Measurements from ENCODE around the gene LRRN2.
"Not testable (repeated sequence)": the region's sequence is repeated elsewhere in the genome, so short reads cannot be mapped to it uniquely, and the experiment has no call there.

LRRN2 gene

DNA sequence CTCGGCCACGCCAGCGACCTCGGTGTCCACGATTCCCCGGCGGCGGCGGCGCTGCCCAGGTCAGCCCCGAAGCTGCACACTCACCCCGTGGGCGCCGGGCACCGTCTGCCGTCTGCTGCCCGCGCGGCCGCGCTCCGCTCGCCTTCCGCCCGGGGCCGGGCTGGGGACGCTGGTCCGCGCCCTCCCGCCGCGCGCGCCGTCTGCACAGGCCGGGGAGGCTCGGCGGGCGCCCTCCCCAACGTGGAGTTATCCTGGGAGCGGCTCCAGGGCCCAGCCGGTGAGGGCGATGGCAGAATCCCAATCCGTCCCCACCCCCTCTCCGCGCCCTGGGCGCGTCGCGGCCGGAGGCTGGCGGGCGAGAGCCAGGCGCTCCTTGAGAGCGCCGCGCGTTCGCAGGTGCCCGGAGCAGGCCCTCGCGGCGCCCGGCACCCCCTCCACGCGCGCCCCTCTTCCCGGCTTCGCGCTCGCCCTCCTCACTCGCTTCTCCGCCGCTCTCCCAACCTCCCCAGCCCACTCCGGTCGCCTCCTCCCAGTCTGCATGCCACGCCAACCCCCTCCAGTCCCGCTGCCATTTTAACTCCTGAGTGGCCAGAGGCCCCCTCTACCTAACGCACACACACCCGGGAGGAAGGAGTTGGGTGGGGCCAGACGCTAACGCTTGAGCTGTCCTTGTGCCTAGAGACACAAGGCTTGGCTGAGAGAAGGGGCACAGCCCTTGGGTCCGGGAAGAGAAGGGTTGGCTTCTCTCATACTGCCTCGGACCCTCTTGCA lies at the start of gene LRRN2:
Gene LRRN2, minus strand, starts transcription at position 503 of the 771 bp plus-strand sequence. CDS start 65,746 bp downstream, outside the sequence.
- no peak for DNase-seq (ENCODE audit: low spot score in 2 of 2)
- H3K4me3 Mint-ChIP-seq = peak within 1 kb of the TSS; percentile 9
- H3K4me1 Mint-ChIP-seq = peaks cover 12% of the 10 kb centered on the region
- no peak for ATAC-seq
- no peaks in the 10 kb centered on the region for H3K36me3 Mint-ChIP-seq
- H3K27ac Mint-ChIP-seq = no peak within 1 kb of the TSS
- no peaks in the 10 kb centered on the region for H3K9me3 Mint-ChIP-seq

DNA sequence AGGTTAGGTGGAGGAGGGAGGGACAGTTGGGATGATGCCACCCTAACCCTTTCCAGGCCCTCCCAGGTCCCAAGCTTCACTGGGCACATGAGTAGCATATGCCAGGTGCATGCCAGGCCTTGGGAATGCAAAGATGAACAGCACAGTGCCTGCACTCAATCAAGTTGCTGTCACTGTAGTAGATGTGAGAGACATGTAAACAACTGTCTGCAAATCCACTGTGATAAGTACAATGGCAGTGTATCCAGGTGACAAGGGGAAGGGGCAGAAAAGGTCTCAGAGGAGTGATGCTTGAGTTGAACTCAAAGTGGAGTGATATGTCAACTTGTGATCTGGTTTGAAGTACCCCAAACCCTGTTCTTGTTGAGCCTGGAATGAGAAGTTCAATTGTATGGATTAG lies 49.5 kb upstream of the LRRN2 start:
- no peak overlapping the region for H3K27ac Mint-ChIP-seq

DNA sequence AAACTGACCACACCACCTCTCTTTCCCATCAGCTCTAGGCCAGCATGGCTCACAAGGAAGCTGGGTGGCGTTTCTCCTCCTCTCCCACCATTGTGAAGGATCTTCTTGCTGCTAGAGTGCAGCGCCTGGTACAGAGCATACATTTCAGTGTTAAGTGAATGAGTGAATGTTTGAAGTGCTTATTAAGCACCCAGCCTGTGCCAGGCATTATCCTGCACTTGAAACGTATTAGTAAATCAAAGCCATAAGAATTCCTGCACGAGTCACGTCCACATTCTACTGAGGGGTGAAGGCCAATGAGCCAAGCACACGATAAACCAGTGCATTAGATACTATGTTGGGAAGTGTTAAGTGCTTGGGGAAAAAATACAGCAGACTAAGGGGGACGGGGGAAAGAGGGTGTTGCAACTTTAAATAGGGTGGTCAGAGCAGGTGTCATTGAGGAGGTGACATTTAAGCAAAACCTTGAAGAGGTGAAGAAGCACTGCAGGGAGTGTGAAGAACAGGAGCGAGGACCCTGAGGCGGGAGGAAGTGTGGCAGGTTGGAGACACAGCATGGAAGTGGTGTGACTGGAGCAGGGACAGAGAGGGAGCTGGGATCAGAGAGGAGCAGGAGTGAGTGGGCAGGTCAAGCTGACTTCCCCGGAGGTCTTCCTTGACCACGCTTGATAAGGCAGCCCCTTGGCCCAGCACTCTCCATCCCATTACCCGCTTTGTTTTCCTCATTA lies 48.5 kb upstream of the LRRN2 start:
- no peak overlapping the region for H3K4me3 Mint-ChIP-seq
- DNase-seq (ENCODE audit: low spot score in 2 of 2) = no peak
- peaks cover 3% of the 10 kb centered on the region for H3K9me3 Mint-ChIP-seq
- no peaks in the 10 kb centered on the region for H3K4me1 Mint-ChIP-seq
- no peak overlapping the region for H3K27ac Mint-ChIP-seq
- peak; percentile 13 for ATAC-seq
- H3K36me3 Mint-ChIP-seq = no peaks in the 10 kb centered on the region

More for the DNA sequence above, 49.5 kb upstream of the LRRN2 start:
- Mint-ChIP-seq H3K4me1 (no peaks in the 10 kb centered on the region), H3K36me3 (no peaks in the 10 kb centered on the region), H3K4me3 (no peak overlapping the region), H3K9me3 (peaks cover 3% of the 10 kb centered on the region)
- no peak for DNase-seq (ENCODE audit: low spot score in 2 of 2)
- no peak for ATAC-seq

DNA sequence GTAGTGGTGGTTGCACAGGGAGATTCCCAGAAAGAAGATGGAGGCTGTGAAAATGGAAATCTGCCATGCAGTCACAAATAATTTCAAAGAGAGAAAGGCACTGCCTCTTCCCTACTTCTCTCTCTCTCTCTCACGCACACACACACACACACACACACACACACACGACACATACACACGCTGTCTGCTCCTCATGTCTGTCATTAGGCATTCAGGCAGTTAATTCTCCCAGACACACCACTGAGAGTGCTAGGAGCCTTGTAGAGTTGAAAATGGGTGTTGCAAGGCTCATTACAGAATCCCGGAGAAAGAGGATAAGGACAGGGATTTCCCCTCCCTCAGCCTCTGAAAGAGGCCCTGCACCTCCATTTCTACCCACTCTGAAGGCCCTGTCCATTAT lies 47.8 kb upstream of the LRRN2 start:
- Mint-ChIP-seq H3K4me3 (no peak overlapping the region), H3K9me3 (peaks cover 3% of the 10 kb centered on the region), H3K36me3 (no peaks in the 10 kb centered on the region), H3K27ac (no peak overlapping the region), H3K4me1 (no peaks in the 10 kb centered on the region)
- DNase-seq (ENCODE audit: low spot score in 2 of 2) = no peak
- no peak for ATAC-seq

DNA sequence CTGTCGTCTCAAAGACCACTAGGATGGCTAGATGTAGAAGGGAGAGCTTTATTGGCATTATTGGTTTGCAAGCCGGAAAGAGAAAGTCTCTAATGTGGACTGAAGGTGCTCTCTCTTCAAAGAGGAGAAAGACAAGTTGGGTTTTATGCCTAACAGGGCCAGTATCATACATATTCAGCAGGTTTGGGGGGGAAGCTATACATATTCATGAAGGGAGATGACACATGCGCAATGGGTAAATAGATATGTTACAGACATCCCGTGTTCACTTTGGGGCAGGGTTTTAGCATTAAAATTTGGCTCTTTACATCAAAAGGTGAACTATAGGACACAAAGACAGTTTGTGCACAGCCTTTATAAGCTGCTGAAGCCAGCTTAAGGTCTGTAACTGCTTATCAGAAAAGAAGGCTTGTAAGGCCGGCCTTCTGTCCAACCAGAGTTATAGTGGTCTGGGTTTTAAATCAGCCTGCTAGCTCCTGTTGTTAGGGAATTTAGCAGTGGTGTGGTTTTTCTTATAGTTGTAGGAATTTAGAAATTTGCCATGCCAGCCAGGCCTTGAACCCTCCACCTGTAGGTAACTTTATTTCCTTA lies 46.5 kb upstream of the LRRN2 start:
- ATAC-seq = no peak
- no peaks in the 10 kb centered on the region for H3K9me3 Mint-ChIP-seq

DNA sequence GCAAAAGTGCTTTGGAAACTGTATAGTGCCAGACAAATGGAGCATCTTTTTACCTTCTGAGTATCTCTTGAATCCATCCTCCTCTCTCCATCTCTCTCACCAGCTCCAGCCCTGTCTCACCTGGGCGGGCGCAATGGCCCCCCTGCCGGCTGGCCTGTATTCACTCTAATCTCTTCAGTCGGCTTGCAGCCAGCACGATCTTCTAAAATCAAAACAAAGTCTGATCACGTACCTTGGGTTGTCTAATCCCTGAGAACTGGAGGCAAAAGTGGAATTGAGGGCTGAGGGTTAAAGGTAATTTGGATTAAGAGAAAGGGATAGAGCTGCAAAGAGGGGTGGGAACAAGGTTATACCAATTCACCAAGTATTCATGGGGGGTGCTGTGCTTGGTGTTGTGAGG lies 46.0 kb upstream of the LRRN2 start:
- no peaks in the 10 kb centered on the region for H3K36me3 Mint-ChIP-seq
- H3K4me1 Mint-ChIP-seq = peaks cover 2% of the 10 kb centered on the region
- H3K4me3 Mint-ChIP-seq = no peak overlapping the region
- no peak overlapping the region for H3K27ac Mint-ChIP-seq
- no peaks in the 10 kb centered on the region for H3K9me3 Mint-ChIP-seq
- ATAC-seq (no peak), DNase-seq (ENCODE audit: low spot score in 2 of 2) (no peak)

More for the DNA sequence above, 46.5 kb upstream of the LRRN2 start:
- H3K4me1 Mint-ChIP-seq = no peaks in the 10 kb centered on the region
- H3K4me3 Mint-ChIP-seq = no peak overlapping the region
- H3K27ac Mint-ChIP-seq = no peak overlapping the region
- no peaks in the 10 kb centered on the region for H3K36me3 Mint-ChIP-seq
- no peak for DNase-seq (ENCODE audit: low spot score in 2 of 2)

DNA sequence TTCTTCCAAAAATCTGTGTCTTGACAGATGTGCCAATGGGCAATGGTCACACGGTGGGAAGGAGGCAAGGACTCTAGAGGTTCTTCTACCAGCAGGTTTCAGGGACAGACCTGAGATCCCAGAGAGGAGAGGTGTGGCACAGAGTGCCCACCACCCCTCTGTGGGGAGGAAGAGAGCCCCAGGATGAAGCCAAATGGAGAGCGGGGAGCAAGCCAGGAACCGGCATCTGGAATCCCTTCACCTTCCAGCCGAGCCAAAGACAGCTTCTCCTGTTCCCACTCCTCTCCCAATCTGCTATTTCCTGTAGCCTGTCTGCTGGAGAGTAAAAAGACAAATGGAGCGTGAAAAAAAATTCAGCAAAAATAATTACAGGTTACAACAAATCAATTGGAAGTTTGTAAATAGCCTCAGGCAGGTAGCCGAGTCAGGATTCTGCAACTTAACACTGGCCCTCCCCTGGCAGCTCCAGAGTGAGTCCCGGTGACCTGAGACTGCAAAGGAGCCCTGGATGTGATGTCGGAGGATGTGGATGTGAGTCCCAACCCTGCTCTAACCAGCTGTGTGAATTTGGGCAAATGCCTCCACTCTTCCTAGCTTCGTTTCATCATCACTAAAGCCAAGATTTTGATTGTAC lies 45.4 kb upstream of the LRRN2 start:
- Mint-ChIP-seq H3K9me3 (no peaks in the 10 kb centered on the region), H3K27ac (no peak overlapping the region), H3K36me3 (no peaks in the 10 kb centered on the region), H3K4me3 (no peak overlapping the region), H3K4me1 (peaks cover 6% of the 10 kb centered on the region)
- ATAC-seq (no peak), DNase-seq (ENCODE audit: low spot score in 2 of 2) (no peak)

DNA sequence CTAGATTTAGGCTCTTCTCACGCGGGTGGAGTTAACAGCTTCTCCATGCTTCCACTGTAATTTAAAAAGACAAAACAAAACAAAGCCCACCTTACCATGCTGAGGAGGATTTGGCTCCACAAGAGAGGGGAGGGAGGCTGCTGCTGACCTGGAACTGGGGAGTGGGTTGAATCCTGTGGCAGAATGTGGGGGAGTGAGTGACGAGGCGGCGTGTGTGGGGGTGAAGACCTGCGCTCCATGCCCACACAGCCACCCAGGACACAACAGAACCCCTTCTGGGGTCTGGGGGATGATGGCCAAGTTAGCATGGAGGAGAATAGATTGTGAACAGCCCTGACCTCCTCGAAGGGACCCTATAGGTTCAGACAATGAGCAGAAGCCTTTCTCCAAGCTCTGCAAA lies 44.0 kb upstream of the LRRN2 start:
- Mint-ChIP-seq H3K36me3 (no peaks in the 10 kb centered on the region), H3K4me1 (peaks cover 6% of the 10 kb centered on the region), H3K27ac (no peak overlapping the region), H3K4me3 (no peak overlapping the region), H3K9me3 (no peaks in the 10 kb centered on the region)
- DNase-seq (ENCODE audit: low spot score in 2 of 2) (no peak), ATAC-seq (no peak)

DNA sequence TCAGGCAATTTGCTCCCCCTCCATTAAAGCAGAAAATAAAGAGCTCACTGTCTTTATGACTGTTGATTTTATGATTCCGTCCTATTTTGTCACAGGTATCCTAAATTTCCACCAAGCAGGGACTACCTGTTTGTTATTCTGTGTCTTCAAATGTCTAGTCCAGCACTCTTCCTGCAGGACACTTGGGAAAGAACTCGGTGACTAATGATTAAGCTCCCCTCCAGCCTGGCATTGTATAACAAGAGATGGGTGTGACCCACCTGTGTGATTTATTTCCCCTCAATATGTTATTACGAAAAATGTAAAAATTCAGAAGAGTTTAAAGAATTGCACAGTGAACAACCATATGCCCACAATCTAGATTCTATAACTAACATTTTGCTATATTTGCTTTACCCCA lies 42.9 kb upstream of the LRRN2 start:
- ATAC-seq = no peak
- H3K9me3 Mint-ChIP-seq = no peaks in the 10 kb centered on the region
- no peak overlapping the region for H3K27ac Mint-ChIP-seq

DNA sequence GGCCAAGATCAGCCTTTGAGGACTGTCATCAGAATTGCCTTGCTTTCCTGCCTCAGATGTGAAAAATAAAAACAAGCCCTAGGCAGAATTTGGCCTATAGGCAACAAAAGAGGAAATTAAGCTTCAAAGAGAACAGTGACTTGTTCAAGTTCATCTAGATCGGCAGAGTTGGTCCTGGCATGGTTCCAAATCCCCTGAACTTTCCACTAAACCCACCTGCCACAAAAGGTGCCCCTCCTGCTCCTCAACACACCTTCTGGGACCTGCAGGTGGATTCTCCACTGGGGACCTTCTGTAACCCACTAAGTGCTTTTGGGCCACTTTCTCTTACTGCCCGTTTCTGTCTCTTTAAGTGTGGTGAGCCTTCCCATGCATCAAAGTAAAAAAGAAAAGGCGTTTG lies 42.5 kb upstream of the LRRN2 start:
- no peak overlapping the region for H3K27ac Mint-ChIP-seq
- no peaks in the 10 kb centered on the region for H3K9me3 Mint-ChIP-seq
- DNase-seq (ENCODE audit: low spot score in 2 of 2) = no peak
- no peak for ATAC-seq
- H3K4me1 Mint-ChIP-seq = peaks cover 6% of the 10 kb centered on the region
- H3K36me3 Mint-ChIP-seq = no peaks in the 10 kb centered on the region
- H3K4me3 Mint-ChIP-seq = no peak overlapping the region

More for the DNA sequence above, 42.9 kb upstream of the LRRN2 start:
- Mint-ChIP-seq H3K4me3 (no peak overlapping the region), H3K36me3 (no peaks in the 10 kb centered on the region), H3K4me1 (peaks cover 6% of the 10 kb centered on the region)
- no peak for DNase-seq (ENCODE audit: low spot score in 2 of 2)

DNA sequence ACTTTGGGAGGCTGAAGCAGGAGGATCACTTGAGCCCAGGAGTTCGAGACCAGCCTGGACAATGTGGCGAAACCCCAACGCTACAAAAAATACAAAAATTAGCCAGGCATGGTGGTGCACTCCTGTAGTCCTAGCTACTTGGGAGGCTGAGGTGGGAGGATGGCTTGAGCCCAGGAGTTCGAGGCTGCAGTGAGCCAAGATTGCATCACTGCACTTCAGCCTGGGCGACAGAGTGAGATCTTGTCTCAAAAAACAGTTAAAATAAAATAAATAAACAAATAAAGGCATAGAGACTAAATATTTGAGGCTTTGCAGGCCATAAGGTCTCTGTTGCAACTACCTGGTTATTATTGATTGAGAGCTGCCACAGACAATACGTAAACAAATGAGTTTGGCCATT lies 41.9 kb upstream of the LRRN2 start:
- not testable (repeated sequence) for H3K36me3 Mint-ChIP-seq, H3K4me1 Mint-ChIP-seq

DNA sequence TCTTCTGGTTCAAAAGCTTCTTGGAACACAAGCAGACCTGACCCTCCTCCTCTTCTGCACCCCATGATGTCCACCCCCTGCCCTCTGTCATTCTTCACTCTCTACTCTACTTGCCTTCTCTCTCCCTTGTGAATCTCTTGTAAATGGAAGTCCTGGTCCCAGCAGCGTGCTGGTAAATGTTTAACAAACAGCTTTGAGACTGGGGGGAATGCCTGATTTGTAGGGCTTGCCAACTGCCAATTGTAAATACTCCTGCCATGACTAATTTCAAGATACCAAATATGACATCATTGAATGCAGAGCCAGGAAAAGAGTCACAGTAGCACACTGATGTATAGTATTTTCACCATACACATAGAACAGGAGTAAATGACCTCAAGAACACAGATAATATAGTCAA lies 40.9 kb upstream of the LRRN2 start:
- Mint-ChIP-seq H3K27ac (no peak overlapping the region), H3K4me3 (no peak overlapping the region)
- no peak for DNase-seq (ENCODE audit: low spot score in 2 of 2)

More for the DNA sequence above, 41.9 kb upstream of the LRRN2 start:
- not testable (repeated sequence) for H3K27ac Mint-ChIP-seq; H3K9me3 Mint-ChIP-seq; DNase-seq (ENCODE audit: low spot score in 2 of 2); ATAC-seq; H3K4me3 Mint-ChIP-seq

DNA sequence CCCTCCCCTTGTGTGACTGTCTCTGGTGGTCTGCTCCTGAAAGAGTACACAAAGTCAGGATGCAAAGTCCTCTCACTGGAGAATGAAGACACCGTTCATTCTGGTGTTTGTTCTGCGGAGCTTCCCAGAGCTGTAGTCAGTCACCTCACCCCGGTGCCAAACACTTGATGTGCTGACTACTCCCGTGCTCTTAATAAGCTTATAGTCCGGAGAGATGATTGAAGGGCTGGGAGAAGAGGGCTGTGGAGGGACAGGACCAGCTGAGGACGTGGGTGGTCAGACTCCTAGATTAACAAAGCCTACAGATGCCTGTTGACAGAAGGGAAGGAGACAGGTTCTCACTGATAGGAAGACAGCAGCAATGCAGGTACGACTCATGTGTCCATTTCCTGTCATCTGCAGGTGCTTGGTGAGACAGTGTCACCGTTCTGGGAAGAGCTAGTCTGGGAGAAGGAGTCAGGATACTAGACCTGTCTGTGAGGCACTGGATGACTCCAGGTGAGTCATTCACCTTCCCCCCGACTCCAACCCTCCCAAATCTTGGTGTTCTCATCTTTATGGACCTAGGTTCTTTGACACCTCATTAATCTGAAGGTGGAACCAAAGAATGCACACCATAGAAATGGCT lies 40.4 kb upstream of the LRRN2 start:
- no peaks in the 10 kb centered on the region for H3K36me3 Mint-ChIP-seq

More for the DNA sequence above, 40.9 kb upstream of the LRRN2 start:
- H3K36me3 Mint-ChIP-seq = no peaks in the 10 kb centered on the region
- ATAC-seq = peak; percentile 49
- peaks cover 6% of the 10 kb centered on the region for H3K4me1 Mint-ChIP-seq
- no peaks in the 10 kb centered on the region for H3K9me3 Mint-ChIP-seq

DNA sequence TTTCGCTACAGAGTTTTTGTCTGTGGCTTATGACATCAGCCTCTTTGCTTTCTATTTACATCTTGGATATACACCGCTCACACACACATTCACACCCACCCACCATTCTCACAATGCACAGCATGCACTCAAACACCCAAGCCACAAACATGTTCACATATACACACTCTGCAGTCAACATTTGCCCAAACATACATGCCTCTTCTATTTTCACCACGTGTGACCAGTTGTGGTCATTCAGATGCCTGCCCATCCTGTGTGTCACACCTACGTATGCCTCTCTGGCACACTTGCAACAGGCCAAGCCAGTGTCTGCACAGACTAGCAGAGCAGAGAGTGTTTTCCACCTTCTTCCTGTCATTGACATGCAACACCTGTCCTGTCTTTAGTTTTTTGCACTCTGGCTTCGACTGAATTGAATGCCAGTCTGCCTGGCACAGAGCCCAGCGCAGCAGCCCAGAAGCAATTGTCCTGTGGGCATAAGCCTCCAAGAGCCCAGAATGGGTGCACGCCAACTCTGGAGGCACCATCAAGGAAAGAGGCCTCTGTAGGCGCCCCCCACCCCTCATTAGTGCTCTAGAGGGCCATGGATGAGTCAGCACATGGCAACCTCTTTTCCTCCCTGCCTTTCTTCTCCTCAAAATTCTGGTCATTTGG lies 37.7 kb upstream of the LRRN2 start:
- Mint-ChIP-seq H3K27ac (no peak overlapping the region), H3K9me3 (no peaks in the 10 kb centered on the region), H3K4me3 (no peak overlapping the region), H3K4me1 (peaks cover 6% of the 10 kb centered on the region), H3K36me3 (no peaks in the 10 kb centered on the region)
- DNase-seq (ENCODE audit: low spot score in 2 of 2) (no peak), ATAC-seq (peak; percentile 83)

More for the DNA sequence above, 40.4 kb upstream of the LRRN2 start:
- ATAC-seq = no peak
- H3K27ac Mint-ChIP-seq = no peak overlapping the region
- H3K4me1 Mint-ChIP-seq = peaks cover 6% of the 10 kb centered on the region
- no peaks in the 10 kb centered on the region for H3K9me3 Mint-ChIP-seq
- no peak overlapping the region for H3K4me3 Mint-ChIP-seq
- DNase-seq (ENCODE audit: low spot score in 2 of 2) = no peak
